GM19372 (cell line): ENCODE results near the gene RBM34.
"Not testable (repeated sequence)": the region's sequence is repeated elsewhere in the genome, so short reads cannot be mapped to it uniquely, and the experiment has no call there.

Experiments
- ATAC-seq: cut with Tn5 transposase; IDR thresholded peaks from one replicate; pipeline ENCODE4 v1.9.1; 2021; ENCODE audit warnings: mild to moderate bottlenecking, low read depth, moderate library complexity; ENCODE audit not compliant: unreplicated experiment

RBM34 gene

DNA sequence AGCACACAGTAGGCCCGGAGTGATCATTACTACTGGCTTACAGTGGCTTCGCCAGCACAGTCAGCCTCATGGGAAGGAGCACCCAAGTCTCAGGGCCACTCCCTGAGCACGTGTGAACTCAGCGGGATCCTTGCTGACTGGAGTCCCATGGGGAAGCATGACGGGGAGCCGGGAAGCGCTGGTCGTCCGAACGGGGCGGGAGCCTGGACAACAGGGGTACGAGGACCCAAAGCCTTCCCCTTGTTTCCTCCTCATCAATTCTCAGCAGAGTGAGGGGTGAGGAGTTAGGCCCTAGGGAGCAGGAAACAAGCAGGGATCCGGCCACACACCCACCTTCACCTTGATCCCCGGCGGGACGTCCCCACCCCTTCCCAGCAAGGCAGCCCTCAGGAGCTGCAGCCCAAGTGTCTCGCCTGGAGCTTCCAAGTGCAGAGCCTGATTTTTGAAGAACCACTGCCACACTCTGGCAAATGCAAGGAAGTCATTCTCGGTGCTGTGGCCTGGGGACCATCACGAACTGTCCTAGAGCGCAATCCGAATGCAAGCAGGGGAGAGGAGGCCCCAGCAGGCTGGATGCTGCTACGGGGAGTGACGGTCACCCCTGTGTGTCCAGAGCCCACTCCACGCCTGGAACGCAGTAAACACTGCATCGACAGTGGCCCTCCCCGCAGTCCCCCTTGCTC, 67.9 kb downstream of the RBM34 start:
- no peak for ATAC-seq

DNA sequence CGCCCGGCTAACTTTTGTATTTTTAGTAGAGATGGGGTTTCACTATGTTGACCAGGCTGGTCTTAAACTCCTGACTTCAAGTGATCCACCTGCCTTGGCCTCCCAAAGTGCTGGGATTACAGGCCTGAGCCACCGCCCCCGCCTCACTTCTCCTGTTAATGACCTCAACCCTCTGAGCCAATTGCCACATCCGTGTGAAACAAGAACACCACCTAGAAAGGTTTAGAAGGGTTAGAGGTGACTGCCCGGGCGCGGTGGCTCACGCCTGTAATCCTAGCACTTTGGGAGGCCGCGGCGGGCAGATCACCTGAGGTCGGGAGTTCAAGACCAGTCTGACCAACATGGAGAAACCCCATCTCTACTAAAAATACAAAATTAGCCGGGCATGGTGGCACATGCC, 68.6 kb downstream of the RBM34 start:
- not testable (repeated sequence) for ATAC-seq

DNA sequence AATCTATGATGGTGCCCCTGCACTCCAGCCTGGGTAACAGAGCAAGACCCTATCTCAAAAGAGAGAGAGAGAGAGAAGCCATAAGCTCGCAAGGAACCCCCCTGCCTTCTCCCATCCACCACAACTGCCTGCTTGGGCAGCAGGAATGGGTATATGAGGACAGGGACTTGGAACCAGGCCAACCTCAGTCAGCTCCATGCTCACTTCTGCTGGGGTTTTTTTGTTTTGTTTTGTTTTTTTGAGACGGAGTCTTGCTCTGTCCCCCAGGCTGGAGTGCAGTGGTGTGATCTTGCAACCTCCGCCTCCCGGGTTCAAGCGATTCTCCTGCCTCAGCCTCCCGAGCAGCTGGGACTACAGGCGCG, 69.0 kb downstream of the RBM34 start:
- not testable (repeated sequence) for ATAC-seq

DNA sequence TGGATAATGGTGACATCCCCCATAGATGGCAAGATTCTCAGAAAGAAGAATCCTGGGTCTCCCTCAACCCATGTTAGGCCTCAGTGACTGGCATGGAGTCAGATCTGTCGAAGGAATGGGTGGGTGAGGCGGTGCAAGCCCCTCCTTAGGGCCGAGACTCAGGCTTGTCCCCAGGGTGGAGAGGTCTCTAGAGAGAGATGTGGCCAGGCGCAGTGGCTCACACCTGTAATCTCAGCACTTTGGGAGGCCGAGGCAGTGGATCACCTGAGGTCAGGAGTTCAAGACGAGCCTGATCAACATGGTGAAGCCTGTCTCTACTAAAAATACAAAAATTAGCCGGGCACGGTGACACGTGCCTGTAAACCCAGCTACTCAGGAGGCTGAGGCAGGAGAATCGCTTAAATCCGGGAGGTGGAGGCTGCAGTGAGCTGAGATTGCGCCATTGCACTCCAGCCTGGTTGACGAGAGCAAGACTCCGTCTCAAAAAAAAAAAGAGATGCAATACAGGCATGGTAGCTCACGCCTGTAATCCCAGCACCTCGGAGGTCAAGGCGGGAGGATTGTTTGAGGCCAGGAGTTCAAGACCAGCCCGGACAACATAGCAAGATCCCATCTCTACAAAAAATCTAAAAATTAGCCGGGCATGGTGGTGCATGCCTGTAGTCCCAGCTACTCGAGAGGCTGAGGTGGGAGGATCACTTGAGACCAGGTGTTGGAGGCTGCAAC, 69.6 kb downstream of the RBM34 start:
- not testable (repeated sequence) for ATAC-seq

DNA sequence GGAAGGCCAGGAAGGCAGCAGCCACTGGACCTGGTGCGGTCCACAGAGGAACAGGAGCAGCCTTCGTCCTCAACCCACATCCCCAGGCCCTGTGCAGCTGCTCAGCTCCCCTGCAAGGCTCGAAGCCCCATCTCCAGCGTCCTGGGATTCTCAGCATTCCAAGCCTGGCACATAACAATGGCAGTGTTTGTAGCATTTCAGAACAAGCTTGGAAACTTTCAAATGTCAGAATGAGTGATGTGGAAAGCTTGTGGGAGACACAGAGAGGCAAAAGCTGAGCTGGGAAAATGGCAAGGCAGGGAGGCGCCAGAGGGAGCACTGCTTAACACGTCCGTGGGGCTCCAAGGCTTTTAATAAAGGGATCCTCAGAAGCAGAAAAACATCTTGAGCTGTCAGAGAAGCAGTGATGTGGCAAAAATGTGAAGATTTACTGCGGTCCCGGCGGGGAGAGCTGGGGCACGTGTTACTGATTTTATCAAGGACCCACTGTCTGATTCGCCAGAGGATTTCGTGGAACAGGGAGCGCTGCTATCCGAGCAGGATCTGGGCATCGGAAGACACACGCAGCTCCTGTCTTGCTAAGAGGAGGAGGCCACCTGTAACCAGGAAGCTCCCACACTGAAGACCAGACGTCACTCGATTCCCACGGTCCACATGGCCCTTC, 70.5 kb downstream of the RBM34 start:
- ATAC-seq, result no peak

DNA sequence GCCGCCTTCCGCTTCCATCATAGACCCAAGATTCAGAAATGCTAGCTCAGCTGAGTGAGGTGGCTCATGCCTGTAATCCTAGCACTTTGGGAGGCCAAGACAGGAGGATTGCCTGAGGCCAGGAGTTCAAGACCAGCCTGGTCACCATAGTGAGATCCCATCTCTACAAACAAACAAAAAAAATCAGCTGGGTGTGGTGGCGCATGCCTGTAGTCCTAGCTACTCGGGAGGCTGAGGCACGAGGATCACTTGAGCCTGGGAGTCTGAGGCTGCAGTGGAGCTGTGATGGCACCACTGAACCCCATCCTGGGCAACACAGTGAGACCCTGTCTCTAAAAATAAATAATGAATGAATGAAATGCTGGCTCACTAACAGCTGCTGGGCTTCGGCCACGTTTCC, 72.1 kb downstream of the RBM34 start:
- ATAC-seq, result no peak

DNA sequence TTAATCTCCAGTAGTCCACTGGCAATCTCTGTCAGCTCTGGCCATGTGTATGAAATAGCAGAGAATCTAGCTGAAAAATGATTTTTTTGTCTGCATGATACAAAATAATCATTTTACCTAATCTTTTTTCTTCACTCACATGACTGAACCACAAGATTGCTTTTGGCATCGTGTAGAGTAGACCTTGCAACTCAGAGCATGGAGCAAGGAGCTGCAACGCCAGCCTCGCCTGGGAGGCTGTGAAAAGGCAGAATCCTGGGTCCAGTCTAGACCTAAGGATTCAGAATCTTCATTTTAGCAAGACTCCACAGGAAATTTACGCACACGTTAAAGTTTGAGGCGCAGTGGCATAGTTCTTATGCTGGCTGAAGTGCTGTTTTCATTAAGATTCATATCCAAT, 72.6 kb downstream of the RBM34 start:
- ATAC-seq, result no peak

DNA sequence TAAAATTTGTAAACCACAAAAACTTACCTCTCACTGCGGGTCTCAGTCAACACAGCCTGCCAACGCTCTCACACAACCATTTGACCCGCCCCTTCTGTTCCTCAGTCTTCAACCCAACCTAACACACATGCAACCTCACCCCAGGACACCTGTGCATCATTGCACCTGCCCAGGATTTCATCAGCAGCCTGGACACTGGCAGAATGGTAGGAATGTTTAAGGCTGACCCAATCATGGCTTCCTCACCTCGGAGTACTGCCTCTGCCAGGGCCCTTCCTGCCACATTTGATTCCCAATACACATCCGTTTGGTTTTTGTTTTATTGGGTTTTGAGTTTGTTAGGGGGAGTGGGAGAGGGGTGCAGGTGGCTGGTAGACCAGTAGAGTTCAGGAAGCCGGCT, 73.1 kb downstream of the RBM34 start:
- ATAC-seq, result no peak

DNA sequence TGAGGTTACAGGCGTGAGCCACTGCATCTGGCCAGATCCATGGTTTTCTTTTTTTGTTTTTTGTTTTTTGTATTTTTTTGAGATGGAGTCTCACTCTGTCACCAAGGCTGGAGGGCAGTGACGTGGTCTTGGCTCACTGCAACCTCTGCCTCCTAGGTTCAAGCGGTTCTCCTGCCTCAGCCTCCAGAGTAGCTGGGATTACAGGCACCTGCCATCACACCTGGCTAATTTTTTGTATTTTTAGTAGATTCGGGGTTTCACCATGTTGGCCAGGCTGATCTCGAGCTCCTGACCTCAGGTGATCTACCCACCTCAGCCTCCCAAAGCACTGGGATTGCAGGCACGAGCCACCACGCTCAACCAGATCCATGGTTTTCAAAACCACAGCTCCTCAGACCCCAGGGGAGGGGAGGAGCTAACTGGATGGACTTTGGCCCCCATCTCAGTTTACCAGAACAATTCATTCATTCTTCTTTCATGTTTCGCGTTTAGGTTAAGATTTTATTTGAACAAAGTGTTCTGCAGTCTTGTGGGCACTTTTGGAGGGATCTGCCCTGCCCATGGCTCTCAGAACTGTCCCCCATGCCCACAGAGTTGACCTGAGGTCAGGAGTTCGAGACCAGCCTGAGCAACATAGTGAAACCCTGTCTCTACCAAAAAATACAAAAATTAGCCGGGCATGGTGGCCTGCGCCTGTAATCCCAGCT, 75.5 kb downstream of the RBM34 start:
- ATAC-seq, result not testable (repeated sequence)
